Peyer's patch (tissue), 4 donors: ENCODE measurements around the gene QSER1.

ENCODE experiments used
- CTCF ChIP-seq, 6 experiments: fragments of 450-650 bp in 4 of 6; fragments of 200-600 bp in 2 of 6; sonication (generic) in 1 of 6; IDR thresholded peaks; one replicate each; pipeline ENCODE4 v1.5.1; 2017 to 2019; ENCODE audit warnings: antibody characterized with exemption in 6 of 6, mild to moderate bottlenecking in 3 of 6, moderate library complexity in 1 of 6
- POLR2A ChIP-seq, 2 donors: fragments of 450-650 bp; IDR thresholded peaks; one replicate each; pipeline ENCODE4 v1.5.1; 2017; ENCODE audit warnings: antibody characterized with exemption in 2 of 2, mild to moderate bottlenecking in 2 of 2, moderate library complexity in 2 of 2

GRCh38 chr11:32935462-32936029 is 42.9 kb downstream of the QSER1 start:
- no peak for TF ChIP-seq CTCF (IDR thresholded peaks at IDR 0.05)
- no peak for TF ChIP-seq POLR2A (IDR thresholded peaks at IDR 0.05)
